ENCODE results near the gene JMJD8. TPM values are rescaled to one million over a fixed set of nuclear protein-coding genes. Genes with fewer than 3 reads are reported as not detected.
A peak's percentile ranks its signal among the peaks of the same experiment; 100 is the strongest.

The JMJD8 gene
- total RNA-seq, 1 experiment from 2014 or later = 11.3 TPM

- no peak for DNase-seq (ENCODE audit: low spot score)
Measured at GRCh38 chr16:641326-642188, 42.6 kb downstream of the JMJD8 start, which contains the start of gene MCRIP2. MCRIP2 (plus strand) TSS chr16:641828; CDS start chr16:641992, 164 bp downstream.

- no peak for DNase-seq (ENCODE audit: low spot score)
Measured at GRCh38 chr16:640614-641013, 43.5 kb downstream of the JMJD8 start.

- no peak for DNase-seq (ENCODE audit: low spot score)
Measured at GRCh38 chr16:638836-639235, 45.3 kb downstream of the JMJD8 start.

- no peak for DNase-seq (ENCODE audit: low spot score)
Measured at GRCh38 chr16:638034-638543, 46.0 kb downstream of the JMJD8 start.

- DNase-seq (ENCODE audit: low spot score) = no peak
Measured at GRCh38 chr16:637081-638018, 46.8 kb downstream of the JMJD8 start.

GRCh38 chr16:636206-637080 lies 47.7 kb downstream of the JMJD8 start, which contains the start of gene METTL26:
METTL26 (minus strand) TSS chr16:636305; CDS start chr16:636290, 15 bp downstream.
- peak; percentile 86 for DNase-seq (ENCODE audit: low spot score)

GRCh38 chr16:635573-636205 lies 48.4 kb downstream of the JMJD8 start:
- no peak for DNase-seq (ENCODE audit: low spot score)

GRCh38 chr16:634996-635395 lies 49.1 kb downstream of the JMJD8 start:
- no peak for DNase-seq (ENCODE audit: low spot score)

- DNase-seq (ENCODE audit: low spot score) = no peak
Measured at GRCh38 chr16:634051-634670, 50.0 kb downstream of the JMJD8 start.

GRCh38 chr16:633336-634050 lies 50.6 kb downstream of the JMJD8 start:
- no peak for DNase-seq (ENCODE audit: low spot score)

- no peak for DNase-seq (ENCODE audit: low spot score)
Measured at GRCh38 chr16:632486-633335, 51.4 kb downstream of the JMJD8 start.

- DNase-seq (ENCODE audit: low spot score) = no peak
Measured at GRCh38 chr16:631808-632358, 52.3 kb downstream of the JMJD8 start.

Other genes starting within 250 kb of the JMJD8 start
- 4.4 and 8.3 TPM in 2 replicates for gene CAPN15, start 156.6 kb downstream of the JMJD8 start, total RNA-seq (2014; rRNA removed; shearing (Covaris generic))
- gene PRR35, start 123.9 kb downstream of the JMJD8 start, total RNA-seq (2014; rRNA removed; shearing (Covaris generic)) = not detected in 2 replicates
- gene NHLRC4, start 117.3 kb downstream of the JMJD8 start, total RNA-seq (2014; rRNA removed; shearing (Covaris generic)) = 0.06 and 0.43 TPM in 2 replicates
- gene PIGQ, start 114.4 kb downstream of the JMJD8 start, total RNA-seq (2014; rRNA removed; shearing (Covaris generic)) = 7.6 and 7.7 TPM in 2 replicates
- 4.4 and 5.1 TPM in 2 replicates for gene RAB40C, start 94.3 kb downstream of the JMJD8 start, total RNA-seq (2014; rRNA removed; shearing (Covaris generic))
- gene WFIKKN1, start 53.3 kb downstream of the JMJD8 start, total RNA-seq (2014; rRNA removed; shearing (Covaris generic)) = not detected in 2 replicates
- 85.7 and 112 TPM in 2 replicates for gene METTL26, start 48.0 kb downstream of the JMJD8 start, total RNA-seq (2014; rRNA removed; shearing (Covaris generic))
- 11.9 and 14.5 TPM in 2 replicates for gene MCRIP2, start 42.5 kb downstream of the JMJD8 start, total RNA-seq (2014; rRNA removed; shearing (Covaris generic))
- gene WDR90, start 35.0 kb downstream of the JMJD8 start, total RNA-seq (2014; rRNA removed; shearing (Covaris generic)) = 2.5 and 4.8 TPM in 2 replicates
- 6.5 and 32.0 TPM in 2 replicates for gene RHOT2, start 16.2 kb downstream of the JMJD8 start, total RNA-seq (2014; rRNA removed; shearing (Covaris generic))
- 0.31 and 3.8 TPM in 2 replicates for gene RHBDL1, start 8.7 kb downstream of the JMJD8 start, total RNA-seq (2014; rRNA removed; shearing (Covaris generic))
- gene STUB1, start 3.9 kb downstream of the JMJD8 start, total RNA-seq (2014; rRNA removed; shearing (Covaris generic)) = 102 and 123 TPM in 2 replicates
- 0.86 and 0.99 TPM in 2 replicates for gene WDR24, start 6.1 kb upstream of the JMJD8 start, total RNA-seq (2014; rRNA removed; shearing (Covaris generic))
- gene FBXL16, start 21.5 kb upstream of the JMJD8 start, total RNA-seq (2014; rRNA removed; shearing (Covaris generic)) = 1.0 and 2.2 TPM in 2 replicates
- 21.4 and 58.1 TPM in 2 replicates for gene METRN, start 30.8 kb upstream of the JMJD8 start, total RNA-seq (2014; rRNA removed; shearing (Covaris generic))
- 10.9 and 22.8 TPM in 2 replicates for gene ANTKMT, start 36.8 kb upstream of the JMJD8 start, total RNA-seq (2014; rRNA removed; shearing (Covaris generic))
- gene CCDC78, start 42.1 kb upstream of the JMJD8 start, total RNA-seq (2014; rRNA removed; shearing (Covaris generic)) = 0.23 TPM in 1 of 2 replicates, not detected in the other
- gene HAGHL, start 42.8 kb upstream of the JMJD8 start, total RNA-seq (2014; rRNA removed; shearing (Covaris generic)) = 4.1 and 14.5 TPM in 2 replicates
- gene CIAO3, start 56.7 kb upstream of the JMJD8 start, total RNA-seq (2014; rRNA removed; shearing (Covaris generic)) = 15.0 and 18.5 TPM in 2 replicates
- gene MSLN, start 76.4 kb upstream of the JMJD8 start, total RNA-seq (2014; rRNA removed; shearing (Covaris generic)) = not detected in 2 replicates
- gene RPUSD1, start 104.0 kb upstream of the JMJD8 start, total RNA-seq (2014; rRNA removed; shearing (Covaris generic)) = 18.6 and 19.6 TPM in 2 replicates
- gene CHTF18, start 104.3 kb upstream of the JMJD8 start, total RNA-seq (2014; rRNA removed; shearing (Covaris generic)) = 6.1 and 7.9 TPM in 2 replicates
- gene GNG13, start 116.4 kb upstream of the JMJD8 start, total RNA-seq (2014; rRNA removed; shearing (Covaris generic)) = not detected in 2 replicates

Measured in H4 (cell line).